SJSA1 (cell line): ENCODE measurements around the gene STK40. TPM values are rescaled to one million over a fixed set of nuclear protein-coding genes. Genes with fewer than 3 reads are reported as not detected.

Experiments used
- DNase-seq, 2 experiments: peaks; one replicate each; pipeline ENCODE4 v3.0.0-alpha.2; 2015 to 2020; ENCODE audit warnings: low spot score in 2 of 2, low read depth in 1 of 2
- H3K27ac ChIP-seq: fragments of 250-450 bp; sonication (Bioruptor Pico); 2 replicates; pipeline ENCODE4 v1.5.1; 2020; ENCODE audit warnings: mild to moderate bottlenecking, moderate library complexity
- H3K27me3 ChIP-seq: fragments of 250-450 bp; sonication (Bioruptor Pico); replicated peaks from 2 replicates; pipeline ENCODE4 v1.5.1; 2020; ENCODE audit warnings: mild to moderate bottlenecking, moderate library complexity
- H3K36me3 ChIP-seq: fragments of 250-450 bp; sonication (Bioruptor Pico); 2 replicates; pipeline ENCODE4 v1.5.1; 2020; ENCODE audit warnings: mild to moderate bottlenecking
- H3K4me1 ChIP-seq: fragments of 250-450 bp; sonication (Bioruptor Pico); replicated peaks from 2 replicates; pipeline ENCODE4 v1.6.1; 2021; ENCODE audit warnings: mild to moderate bottlenecking
- H3K4me3 ChIP-seq: fragments of 250-450 bp; sonication (Bioruptor Pico); 2 replicates; pipeline ENCODE4 v1.5.1; 2020; ENCODE audit warnings: mild to moderate bottlenecking
- H3K9me3 ChIP-seq: fragments of 250-450 bp; sonication (Bioruptor Pico); replicated peaks from 2 replicates; pipeline ENCODE4 v1.5.1; 2020; ENCODE audit warnings: mild to moderate bottlenecking
- total RNA-seq: library from RNA; depleted of rRNA; stranded (reverse); fragments of >200 nt; shearing (Covaris generic); gene quantifications from 2 replicates; pipeline ENCODE4 v1.2.3, GENCODE V29; 2014

The STK40 gene
- total RNA-seq, 1 experiment from 2014 or later, result 29.2 TPM

DNA sequence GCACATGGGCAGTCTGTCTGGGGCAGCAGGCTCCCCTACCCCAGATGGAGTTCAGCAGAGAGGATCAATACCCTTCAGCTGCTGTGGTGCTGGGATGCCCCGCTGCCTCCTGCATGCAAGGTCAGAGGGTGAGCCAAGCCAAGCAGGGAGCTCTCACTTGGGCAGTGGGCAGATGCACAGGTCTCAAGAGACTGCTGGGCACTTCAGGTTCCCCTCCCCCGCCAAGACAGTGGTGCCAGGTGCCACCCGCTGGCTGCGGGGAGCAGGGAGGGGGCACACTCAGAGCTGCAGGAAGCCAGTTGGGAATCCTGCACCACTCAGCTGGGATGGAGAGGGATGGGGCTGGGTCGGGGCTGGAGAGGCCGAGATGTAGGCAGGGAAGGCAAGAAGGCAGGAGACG is 46.5 kb downstream of the STK40 start:
- no peak for DNase-seq
- Histone ChIP-seq H3K4me1 (peaks cover 19% of the 10 kb centered on the region), H3K27ac (no peak overlapping the region), H3K9me3 (no peaks in the 10 kb centered on the region), H3K4me3 (no peak overlapping the region), H3K36me3 (peaks cover 45% of the 10 kb centered on the region), H3K27me3 (no peaks in the 10 kb centered on the region)

DNA sequence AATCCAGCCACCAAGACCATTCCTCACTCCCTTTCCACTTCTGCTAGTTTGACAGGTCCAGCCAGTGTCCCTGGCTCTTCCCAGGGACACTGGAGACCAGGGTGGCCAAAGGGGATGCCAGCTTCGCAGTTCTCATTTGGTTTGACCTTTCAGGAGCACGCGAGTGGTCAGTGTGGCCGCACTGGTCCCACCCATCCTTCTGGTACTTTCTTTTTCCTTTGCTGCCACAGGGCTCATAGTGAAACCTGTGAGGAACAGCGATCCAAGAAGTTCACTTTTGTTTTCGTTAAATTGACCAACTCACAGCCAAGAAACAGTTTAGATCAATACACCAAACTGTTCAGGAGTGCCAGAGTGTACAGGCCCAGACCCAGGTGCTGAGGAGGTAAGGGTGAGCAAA is 47.9 kb downstream of the STK40 start:
- H3K27ac ChIP-seq, result no peak overlapping the region
- H3K27me3 ChIP-seq, result no peaks in the 10 kb centered on the region
- H3K36me3 ChIP-seq, result peaks cover 32% of the 10 kb centered on the region
- H3K4me1 ChIP-seq, result peaks cover 5% of the 10 kb centered on the region
- DNase-seq, result no peak
- H3K9me3 ChIP-seq, result no peaks in the 10 kb centered on the region
- H3K4me3 ChIP-seq, result no peak overlapping the region

GRCh38 chr1:36330940-36331339 is 54.8 kb downstream of the STK40 start:
- Histone ChIP-seq H3K36me3 (no peaks in the 10 kb centered on the region), H3K27me3 (no peaks in the 10 kb centered on the region), H3K4me3 (no peak overlapping the region), H3K9me3 (no peaks in the 10 kb centered on the region), H3K27ac (no peak overlapping the region), H3K4me1 (peaks cover 8% of the 10 kb centered on the region)
- no peak for DNase-seq

- no peaks in the 10 kb centered on the region for H3K9me3 ChIP-seq
- no peaks in the 10 kb centered on the region for H3K36me3 ChIP-seq
- H3K4me3 ChIP-seq, result no peak overlapping the region
- H3K4me1 ChIP-seq, result peaks cover 8% of the 10 kb centered on the region
- DNase-seq, result no peak
- H3K27me3 ChIP-seq, result no peaks in the 10 kb centered on the region
- H3K27ac ChIP-seq, result no peak overlapping the region
Measured at GRCh38 chr1:36329817-36330216, 55.9 kb downstream of the STK40 start.

- Histone ChIP-seq H3K4me1 (peaks cover 16% of the 10 kb centered on the region), H3K4me3 (no peak overlapping the region), H3K9me3 (no peaks in the 10 kb centered on the region; the same call in 1 of the 2 replicates), H3K27me3 (no peaks in the 10 kb centered on the region), H3K27ac (no peak overlapping the region), H3K36me3 (no peaks in the 10 kb centered on the region)
- no peak for DNase-seq
Measured at GRCh38 chr1:36328713-36329112, 57.0 kb downstream of the STK40 start.

DNA sequence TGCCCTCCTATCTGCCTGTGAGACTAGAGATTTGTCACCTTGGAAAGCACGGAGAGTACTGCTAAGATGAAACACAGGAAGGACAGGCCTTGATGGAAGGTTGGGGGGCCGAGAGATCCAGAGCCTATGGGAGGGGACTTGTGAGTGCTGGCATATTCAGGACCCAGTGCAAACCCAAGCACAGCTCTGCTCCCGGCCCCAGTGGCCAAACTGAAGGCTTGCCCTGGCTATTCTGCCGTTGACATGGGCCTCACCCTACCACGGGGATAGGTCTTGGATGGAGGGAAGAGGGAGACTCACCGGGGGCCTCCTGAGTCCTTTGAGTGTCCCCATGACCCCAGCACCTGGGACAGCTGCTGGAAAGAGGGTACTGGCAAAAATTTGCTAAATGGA is 57.6 kb downstream of the STK40 start:
- DNase-seq, result no peak
- Histone ChIP-seq H3K4me1 (peaks cover 20% of the 10 kb centered on the region), H3K36me3 (peaks cover 3% of the 10 kb centered on the region)

GRCh38 chr1:36327421-36328087 is 58.2 kb downstream of the STK40 start:
- DNase-seq, result peak in 1 of 2 experiments; percentile 27
- peaks cover 4% of the 10 kb centered on the region for H3K9me3 ChIP-seq

More for the DNA sequence above, 57.6 kb downstream of the STK40 start:
- no peak overlapping the region for H3K27ac ChIP-seq
- no peaks in the 10 kb centered on the region for H3K27me3 ChIP-seq
- no peak overlapping the region for H3K4me3 ChIP-seq
- H3K9me3 ChIP-seq, result peaks cover 3% of the 10 kb centered on the region

DNA sequence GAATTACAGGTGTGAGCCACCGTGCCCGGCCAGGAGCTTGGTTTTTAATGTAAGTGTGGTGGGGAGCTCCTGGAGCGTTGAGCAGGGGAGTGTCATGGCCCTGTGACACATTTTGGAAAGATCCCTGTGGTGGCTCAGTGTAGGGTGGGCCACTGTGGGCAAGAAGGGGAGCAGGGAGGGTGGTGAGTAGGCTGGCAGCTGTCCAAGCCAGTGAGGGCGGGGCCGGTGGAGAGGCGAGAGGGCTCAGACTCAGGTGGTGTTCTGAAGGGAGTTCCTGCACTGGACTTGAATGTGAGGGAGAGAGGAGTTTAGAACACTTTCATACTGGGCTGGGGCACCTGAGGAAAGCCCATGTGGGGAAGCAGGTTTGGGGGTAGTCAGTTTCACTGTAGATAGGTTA is 59.2 kb downstream of the STK40 start:
- DNase-seq, result no peak
- H3K27ac ChIP-seq, result no peak overlapping the region
- no peaks in the 10 kb centered on the region for H3K27me3 ChIP-seq
- H3K4me1 ChIP-seq, result peaks cover 36% of the 10 kb centered on the region
- peaks cover 4% of the 10 kb centered on the region for H3K9me3 ChIP-seq
- no peak overlapping the region for H3K4me3 ChIP-seq
- H3K36me3 ChIP-seq, result peaks cover 16% of the 10 kb centered on the region

More at GRCh38 chr1:36327421-36328087, 58.2 kb downstream of the STK40 start:
- Histone ChIP-seq H3K4me1 (peaks cover 25% of the 10 kb centered on the region), H3K4me3 (no peak overlapping the region), H3K27ac (no peak overlapping the region), H3K27me3 (no peaks in the 10 kb centered on the region), H3K36me3 (peaks cover 6% of the 10 kb centered on the region)

- no peak for DNase-seq
- H3K36me3 ChIP-seq, result peaks cover 28% of the 10 kb centered on the region
- no peak overlapping the region for H3K4me3 ChIP-seq
- H3K9me3 ChIP-seq, result peaks cover 4% of the 10 kb centered on the region
- no peaks in the 10 kb centered on the region for H3K27me3 ChIP-seq
- H3K27ac ChIP-seq, result no peak overlapping the region
- peaks cover 48% of the 10 kb centered on the region for H3K4me1 ChIP-seq
Measured at GRCh38 chr1:36324353-36324703, 61.4 kb downstream of the STK40 start.

DNA sequence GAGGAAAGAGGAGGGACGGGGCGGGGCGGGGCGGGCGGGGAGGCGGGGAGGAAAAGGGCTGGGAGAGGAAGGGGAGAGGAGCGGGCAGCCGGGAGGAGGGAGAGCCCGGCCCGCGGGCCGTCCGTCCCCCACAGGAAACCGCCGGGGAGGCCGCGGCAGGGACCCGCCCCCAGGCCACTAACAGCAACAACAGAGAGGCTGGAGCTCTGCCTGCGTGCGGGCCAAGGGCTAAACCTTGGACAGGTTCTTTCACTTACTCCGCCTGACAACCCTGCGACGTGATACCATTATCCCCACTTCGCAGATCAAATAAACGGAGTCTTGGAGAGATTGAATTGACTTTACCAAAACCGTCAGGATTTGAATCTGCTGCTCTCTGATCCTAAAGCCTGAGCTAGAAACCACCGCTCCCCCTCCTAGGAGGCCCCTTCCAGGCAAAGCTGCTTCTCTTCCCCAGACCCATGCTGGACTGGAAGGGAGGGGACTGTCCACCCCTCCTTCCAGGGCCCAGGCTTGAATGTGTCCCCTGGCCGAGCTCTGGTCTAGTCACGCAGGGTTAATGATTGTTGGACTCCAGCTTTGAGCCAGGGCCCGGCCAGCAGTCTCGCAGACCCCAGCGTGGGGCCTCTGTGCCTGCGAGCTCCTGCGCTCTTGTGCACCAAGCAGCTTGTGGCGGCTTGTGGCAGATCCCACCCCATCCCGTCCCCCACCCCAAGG is 61.9 kb downstream of the STK40 start, which contains the start of gene EVA1B:
Gene EVA1B (minus strand): TSS at position 10 of the 717 bp plus-strand sequence. CDS start 608 bp downstream, outside the sequence.
- peak; percentile 83 to 89 for DNase-seq
- Histone ChIP-seq H3K9me3 (peaks cover 4% of the 10 kb centered on the region), H3K4me1 (peaks cover 48% of the 10 kb centered on the region), H3K27ac (peak within 1 kb of the TSS; percentile 66), H3K4me3 (peak within 1 kb of the TSS; percentile 98), H3K36me3 (peaks cover 28% of the 10 kb centered on the region), H3K27me3 (no peaks in the 10 kb centered on the region)

GRCh38 chr1:36322786-36323635 is 62.7 kb downstream of the STK40 start:
- peak; percentile 66 to 70 for DNase-seq

GRCh38 chr1:36322041-36322785 is 63.5 kb downstream of the STK40 start:
- peaks cover 28% of the 10 kb centered on the region for H3K36me3 ChIP-seq
- H3K9me3 ChIP-seq, result peaks cover 4% of the 10 kb centered on the region
- DNase-seq, result no peak
- H3K27ac ChIP-seq, result no peak overlapping the region
- peak overlapping the region; percentile 98 for H3K4me3 ChIP-seq
- peaks cover 42% of the 10 kb centered on the region for H3K4me1 ChIP-seq
- no peaks in the 10 kb centered on the region for H3K27me3 ChIP-seq

More at GRCh38 chr1:36322786-36323635, 62.7 kb downstream of the STK40 start:
- Histone ChIP-seq H3K27me3 (no peaks in the 10 kb centered on the region), H3K36me3 (peaks cover 28% of the 10 kb centered on the region), H3K27ac (peak overlapping the region; percentile 66), H3K4me3 (peak overlapping the region; percentile 98), H3K4me1 (peaks cover 48% of the 10 kb centered on the region), H3K9me3 (peaks cover 4% of the 10 kb centered on the region)
